GM18868 (cell line): ENCODE measurements around the gene LIN52.

Experiments used
- ATAC-seq: cut with Tn5 transposase; IDR thresholded peaks from one replicate; pipeline ENCODE4 v1.9.1; 2021; ENCODE audit warnings: mild to moderate bottlenecking, moderate library complexity; ENCODE audit not compliant: unreplicated experiment

LIN52 gene, protein sequence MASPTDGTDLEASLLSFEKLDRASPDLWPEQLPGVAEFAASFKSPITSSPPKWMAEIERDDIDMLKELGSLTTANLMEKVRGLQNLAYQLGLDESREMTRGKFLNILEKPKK

DNA sequence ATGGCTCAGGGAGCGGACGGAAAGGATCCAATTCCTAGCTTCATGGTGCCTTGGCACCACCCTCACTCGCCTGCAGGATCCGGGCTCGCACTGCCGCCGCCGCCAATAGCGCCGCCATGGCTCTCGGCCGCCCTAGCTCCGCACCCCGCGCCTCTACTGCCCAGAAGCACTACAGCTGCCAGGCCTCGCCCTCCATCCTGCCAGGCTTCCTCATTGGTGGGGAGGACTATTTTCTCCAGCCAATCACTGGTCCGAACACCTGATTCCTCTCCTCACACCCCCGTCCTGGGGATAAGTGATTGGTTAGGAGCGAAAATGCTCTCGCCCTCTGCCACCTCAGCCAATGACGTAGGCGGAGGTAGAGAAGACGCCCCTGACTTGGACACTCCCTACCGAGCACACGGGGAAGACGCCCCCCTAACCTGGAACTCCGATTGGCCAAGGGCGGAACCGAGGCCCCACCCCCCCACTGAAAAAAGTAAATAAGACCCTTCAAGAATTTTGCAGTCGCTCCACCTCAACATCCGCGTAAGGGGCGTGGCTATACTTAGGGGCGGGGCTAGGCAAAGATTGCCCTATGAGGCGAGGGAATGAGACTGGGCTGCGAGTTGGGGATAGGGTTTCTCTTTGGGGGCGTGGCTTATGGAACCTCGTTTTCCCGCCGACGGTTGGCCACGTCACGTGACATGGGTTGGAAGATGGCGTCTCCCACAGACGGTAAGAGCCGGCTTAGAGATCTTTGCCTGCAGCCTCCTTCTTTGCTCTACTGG, at the start of gene LIN52, which contains the start of gene ALDH6A1:
Gene LIN52 (plus strand): TSS at position 680 of the 770 bp plus-strand sequence. CDS start 19 bp downstream, at position 699.
Gene ALDH6A1 (minus strand): TSS at position 177 of the 770 bp plus-strand sequence. CDS start 59 bp downstream, at position 118.
- ATAC-seq, result peak; percentile 90

DNA sequence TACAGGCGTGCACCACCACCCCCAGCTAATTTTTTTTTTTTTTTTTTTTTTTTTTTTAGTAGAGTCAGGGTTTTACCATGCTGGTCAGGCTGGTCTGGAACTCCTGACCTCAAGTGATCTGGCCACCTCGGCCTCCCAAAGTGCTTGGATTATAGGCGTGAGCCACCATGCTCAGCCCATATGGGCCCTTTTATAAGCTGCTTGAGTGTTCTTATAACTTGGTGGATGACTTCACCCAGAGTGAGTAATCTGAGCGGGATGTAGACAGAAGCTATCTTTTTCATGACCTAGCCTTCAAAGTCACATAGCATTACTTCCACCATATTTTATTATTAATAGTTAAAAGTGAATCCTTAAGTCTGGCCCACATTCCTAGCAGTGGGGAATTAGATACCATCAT, 49.2 kb upstream of the LIN52 start:
- ATAC-seq, result no peak

DNA sequence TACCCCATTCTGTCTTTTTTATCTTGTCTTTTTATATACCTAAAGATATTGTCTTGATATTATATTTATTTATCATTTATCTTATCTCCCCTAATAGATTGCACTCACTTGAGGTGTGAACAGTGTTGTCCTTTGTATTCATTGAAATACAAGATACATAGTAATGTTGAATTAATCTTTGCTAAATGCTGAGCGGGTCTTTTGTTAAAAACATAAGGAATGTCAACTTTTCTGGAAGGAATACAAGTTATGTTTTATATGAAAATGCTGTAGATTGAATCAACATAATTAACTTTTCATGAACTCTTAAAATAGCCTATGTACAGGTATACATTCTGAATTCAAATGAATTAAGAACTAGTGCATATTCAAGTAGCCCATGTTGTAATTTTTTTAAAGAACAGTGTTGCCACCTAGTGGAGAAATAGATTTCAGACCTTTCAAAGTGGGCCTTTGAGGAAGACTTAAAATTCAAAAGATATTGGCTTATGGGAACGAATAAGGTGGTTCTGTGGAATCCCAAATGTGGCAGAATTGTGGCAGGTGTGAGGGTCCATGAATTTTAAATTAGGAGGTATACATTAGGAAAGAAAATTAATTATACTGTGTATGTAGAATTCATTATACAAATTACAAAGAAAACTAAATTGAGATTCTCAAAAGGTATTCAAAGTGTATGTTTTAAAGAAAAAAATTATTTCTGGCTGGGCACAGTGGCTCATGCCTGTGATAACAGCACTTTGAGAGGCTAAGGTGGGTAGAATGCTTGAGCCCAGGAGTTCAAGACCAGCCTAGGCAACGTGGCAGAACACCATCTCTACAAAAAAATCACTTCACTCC, 46.5 kb upstream of the LIN52 start:
- no peak for ATAC-seq

DNA sequence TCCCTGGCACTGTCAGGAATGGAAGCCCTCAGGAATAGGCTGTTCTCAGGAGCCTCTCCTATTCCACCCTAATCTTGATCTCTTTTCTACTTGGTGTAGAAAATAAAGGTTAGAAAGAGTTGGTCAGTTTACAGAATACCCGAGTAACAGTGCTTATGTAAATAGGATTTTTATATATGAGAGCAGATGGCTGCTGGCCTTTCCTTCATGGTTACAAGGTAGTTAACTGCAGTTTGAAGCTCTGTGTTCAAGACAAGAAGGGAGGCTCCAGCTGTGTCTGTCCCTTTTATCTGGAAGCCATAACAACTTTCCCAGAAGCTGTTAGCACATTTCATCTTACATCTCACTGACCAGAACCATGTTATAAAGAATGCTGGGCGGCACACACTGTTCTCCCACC, 42.5 kb upstream of the LIN52 start:
- ATAC-seq, result no peak

DNA sequence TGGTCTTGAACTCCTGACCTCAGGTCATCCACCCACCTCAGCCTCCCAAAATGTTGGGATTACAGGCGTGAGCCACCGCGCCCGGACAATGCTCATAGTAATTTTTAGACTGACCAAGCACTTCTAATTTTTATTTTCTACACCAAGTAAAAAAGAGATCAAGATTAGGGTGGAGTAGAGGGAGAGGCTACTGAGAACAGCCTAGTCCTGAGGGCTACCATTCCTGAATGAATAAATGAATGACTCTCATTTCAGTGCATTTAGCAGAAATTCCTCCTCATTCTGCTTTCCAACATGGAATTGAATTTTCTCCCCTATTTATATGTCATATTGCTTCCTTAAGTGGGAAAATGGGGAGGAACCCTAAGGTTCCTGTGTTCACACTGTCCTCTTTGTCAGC, 39.2 kb upstream of the LIN52 start:
- no peak for ATAC-seq

DNA sequence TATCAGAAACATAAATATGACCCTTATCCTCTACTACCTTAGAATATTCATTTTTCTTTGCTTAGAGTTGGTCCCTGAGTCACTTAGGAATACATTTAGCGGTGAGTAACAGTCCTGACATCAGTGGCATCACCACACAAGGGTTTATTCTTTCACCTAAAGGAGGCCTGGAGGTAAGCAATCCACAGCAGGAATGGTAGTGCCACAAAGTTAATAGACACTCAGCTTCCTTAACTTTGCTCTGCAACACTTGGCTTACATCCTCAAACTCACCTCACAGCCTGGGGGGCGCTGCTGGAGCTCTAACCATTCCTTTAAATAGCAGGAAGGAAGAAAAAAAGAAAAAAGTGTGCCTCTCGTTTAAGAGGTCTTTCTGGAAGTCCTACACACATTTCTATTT, 36.5 kb upstream of the LIN52 start:
- no peak for ATAC-seq

DNA sequence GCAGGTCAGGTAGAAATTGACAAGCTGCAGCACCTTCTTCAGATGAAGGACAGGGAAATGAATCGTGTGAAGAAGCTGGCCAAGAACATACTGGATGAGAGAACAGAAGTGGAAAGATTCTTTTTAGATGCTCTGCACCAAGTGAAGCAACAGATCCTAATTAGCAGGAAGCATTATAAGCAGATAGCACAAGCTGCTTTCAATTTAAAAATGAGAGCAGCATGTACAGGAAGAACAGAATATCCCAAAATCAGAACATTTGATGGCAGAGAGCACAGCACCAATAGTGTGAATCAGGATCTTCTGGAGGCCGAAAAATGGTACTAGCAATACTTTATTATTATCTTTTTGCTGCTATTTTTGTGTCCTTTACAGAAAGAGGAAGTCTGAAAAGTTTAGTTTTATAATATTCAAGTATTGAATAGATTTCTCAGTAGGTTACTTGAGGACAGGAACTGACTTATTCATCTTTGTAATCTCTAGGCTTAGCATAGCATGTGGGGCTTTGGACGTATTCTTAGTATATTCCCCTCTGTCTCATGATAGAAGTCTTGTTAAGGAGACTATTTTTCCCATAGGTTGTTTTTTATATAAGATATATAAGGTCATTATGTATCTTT, 34.8 kb upstream of the LIN52 start:
- ATAC-seq, result no peak

DNA sequence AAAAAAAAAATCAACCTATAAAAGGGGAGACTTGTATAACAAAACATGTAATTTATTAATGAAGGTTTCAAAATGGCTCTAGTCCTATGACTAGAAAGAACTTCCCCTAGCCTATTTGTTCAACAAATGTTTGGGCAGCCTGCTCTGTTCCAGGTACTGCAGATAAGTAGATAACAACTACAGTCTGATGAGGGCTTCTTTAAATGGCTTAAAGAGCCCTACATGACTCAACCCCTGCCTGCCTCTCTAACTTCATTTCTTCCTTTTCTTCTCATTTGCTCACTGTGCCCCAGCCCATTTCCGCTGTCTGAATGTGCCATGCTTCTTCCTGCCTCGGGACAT, 22.0 kb upstream of the LIN52 start:
- no peak for ATAC-seq

DNA sequence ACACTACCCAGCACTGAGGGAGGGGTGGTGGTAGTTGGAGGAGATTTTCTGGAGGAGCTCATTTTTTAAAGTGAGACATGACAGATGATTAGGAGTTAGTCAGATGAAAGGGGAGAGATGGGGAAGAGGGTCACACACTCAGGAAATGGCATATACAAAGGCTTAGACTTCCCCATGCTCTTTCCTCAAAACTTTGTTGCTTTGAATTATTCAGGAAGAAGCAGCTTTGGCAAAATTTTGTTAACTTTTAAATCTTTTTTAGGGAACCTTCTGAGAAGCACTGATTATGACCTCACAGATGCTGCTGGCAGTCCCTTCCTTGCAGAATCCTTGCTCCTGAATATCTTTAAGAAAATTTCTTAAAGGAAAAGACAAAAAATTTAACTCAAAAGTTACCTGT, 20.3 kb upstream of the LIN52 start:
- ATAC-seq, result no peak

DNA sequence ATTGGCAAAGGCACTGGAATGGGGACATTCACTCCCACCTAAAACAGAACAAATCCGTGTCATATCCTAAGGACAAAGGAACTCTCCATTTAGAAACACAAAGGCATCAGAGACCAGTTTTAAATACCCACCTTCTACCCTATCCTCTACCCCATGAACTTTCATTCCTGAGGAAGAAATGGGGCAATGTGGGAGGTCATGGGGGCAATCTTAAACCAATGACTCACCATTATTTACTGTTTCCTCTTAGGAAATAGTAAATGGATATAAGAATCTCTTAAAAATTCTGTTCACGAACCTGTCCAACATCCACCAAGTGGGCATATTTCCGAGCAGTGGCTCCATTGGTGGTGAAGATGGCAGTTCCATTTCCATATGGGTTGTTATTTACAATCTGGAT, 19.9 kb upstream of the LIN52 start:
- ATAC-seq, result no peak

DNA sequence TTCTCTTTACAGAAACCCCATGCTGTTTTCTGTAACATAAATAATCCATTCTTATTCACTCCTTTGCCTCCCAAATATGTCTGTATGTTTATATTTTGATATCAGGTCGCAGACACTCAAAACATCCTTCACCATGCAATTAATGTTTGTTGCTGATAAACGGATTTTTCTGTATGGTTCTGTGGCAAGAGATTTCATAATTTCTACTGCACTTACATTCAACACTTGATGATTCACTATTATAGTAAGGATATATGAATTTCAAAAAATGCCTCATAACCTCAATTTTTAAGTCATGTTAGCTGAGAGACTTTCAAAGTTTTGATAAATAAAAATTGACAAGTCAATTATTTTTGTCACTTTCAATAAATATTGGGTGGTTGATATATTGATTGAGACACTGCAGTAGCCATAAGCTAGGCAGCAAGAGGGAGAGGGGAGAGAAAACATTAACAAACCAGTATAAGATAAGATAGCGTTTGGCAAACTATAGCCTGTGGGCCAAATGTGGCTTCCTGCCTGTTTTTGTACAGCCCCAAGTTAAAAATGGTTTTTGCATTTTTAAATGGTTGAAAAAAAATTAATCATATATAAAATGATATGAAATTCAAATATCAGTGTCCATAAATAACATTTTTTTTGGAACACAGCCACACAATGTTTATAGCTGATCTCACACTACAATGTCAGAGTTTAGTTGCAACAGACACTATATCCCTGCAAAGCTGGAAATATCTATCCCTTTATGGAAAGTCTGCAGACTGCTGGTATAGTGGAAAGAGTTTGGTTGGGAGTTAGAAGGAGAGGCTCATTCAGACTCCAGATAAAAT, 18.8 kb upstream of the LIN52 start:
- no peak for ATAC-seq

DNA sequence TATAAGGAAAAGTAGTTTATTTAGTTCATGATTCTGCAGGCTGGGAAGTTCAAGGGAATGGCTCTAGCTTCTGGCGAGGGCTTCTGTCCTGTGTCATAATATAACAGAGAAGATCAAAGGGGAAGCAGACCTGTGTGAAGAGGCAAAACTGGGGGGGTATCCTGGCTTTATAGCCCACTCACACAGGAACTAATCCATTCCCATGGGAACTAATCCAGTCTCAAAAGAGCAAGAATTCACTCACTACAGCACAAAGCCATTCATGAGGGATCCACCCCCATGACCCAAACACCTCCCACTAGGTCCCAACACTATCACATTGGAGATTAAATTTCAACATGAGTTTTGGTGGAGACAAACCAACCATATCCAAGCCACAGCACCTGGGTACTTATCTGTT, 7.4 kb upstream of the LIN52 start:
- no peak for ATAC-seq

DNA sequence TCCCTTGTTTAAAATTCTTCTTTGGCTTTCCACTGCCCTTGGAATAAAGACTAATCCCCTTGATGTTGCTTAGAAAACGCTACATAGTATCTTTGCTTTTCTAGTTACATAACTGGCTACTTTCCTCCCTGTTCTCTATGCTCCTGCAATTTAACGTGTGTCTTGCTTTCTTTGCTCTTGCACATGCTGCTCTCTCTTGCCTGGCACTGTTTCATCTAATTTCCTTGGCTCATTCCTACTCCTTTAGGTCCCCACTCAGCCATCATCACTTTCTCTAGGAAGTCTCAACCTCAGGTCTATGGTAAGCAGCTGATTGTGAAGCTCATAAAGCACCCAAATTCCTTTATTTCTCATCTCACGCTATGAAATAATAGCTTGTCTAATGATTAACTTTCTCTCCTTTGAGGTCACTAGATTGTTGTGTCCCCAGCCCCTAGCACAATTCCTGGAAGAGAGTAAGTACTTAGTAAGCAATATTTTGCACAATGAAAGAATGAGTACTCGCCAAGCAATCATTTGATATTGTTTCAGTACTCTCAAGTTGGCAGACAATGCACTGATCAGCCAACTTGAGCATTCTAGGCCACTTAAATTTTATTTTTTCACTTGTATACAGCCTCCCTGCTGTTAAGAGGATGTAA, 3.8 kb upstream of the LIN52 start:
- ATAC-seq, result no peak

DNA sequence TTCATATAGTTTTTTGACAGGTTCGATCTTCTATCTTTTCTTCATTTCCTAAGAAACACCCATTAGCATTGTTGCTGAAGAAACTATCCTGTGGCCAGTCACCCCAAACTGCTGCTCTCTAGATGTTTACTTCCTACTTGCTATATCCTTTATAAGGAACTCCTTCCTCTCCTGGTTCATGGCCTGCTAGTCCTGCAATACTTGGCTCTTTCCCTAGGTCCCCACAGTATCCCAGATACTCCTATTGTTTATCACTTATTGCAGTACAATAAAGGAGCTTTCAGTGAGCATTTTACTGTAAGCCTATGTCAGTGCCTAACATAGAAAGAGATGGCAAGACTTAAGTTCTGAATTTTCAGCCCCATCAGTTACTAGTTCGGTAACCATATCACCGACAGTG, 3.3 kb upstream of the LIN52 start:
- ATAC-seq, result no peak

DNA sequence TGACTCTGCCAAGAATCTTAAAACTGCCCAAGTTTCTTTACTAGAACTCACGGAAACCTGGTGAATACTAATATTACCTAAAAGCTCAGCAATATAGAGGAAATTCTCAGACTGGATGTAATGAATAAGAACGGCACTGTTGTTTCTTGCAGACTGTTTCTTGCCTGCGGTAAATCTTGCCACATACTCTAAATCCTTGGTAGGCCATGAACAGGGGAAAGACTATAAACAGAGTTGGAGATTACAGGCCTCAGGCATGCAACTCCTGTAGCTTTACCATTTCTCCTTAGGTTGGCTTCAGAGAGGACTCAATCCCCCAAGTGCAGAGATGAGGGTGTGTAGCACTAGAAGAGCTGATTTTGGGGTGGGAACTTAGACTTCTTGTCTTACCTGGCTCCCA, 1.6 kb upstream of the LIN52 start:
- ATAC-seq, result no peak

DNA sequence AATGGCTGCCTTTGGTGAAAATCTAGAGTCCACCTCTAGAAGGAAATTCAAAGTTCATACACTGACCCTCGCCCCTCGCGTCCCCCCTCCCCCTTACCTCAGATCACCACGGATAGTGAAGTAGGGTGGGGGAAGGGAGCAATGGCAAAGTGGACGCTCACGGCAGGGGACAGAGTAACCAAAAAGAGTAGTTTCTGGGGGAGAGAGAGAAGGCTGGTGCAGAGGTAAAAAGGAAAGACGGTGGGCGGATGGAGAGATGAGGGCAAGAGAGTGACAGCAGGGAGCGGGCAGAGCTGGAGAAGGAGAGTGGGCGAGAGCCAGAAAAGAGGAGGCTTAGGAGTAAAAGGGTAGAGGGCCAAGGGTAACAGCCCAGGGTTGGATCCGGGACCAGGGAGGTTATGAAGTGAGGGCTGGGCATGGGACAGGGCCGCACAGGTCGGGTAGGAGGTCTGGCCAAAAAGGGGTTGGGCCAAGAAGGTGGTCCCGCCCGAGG, 926 bp upstream of the LIN52 start:
- ATAC-seq, result no peak

DNA sequence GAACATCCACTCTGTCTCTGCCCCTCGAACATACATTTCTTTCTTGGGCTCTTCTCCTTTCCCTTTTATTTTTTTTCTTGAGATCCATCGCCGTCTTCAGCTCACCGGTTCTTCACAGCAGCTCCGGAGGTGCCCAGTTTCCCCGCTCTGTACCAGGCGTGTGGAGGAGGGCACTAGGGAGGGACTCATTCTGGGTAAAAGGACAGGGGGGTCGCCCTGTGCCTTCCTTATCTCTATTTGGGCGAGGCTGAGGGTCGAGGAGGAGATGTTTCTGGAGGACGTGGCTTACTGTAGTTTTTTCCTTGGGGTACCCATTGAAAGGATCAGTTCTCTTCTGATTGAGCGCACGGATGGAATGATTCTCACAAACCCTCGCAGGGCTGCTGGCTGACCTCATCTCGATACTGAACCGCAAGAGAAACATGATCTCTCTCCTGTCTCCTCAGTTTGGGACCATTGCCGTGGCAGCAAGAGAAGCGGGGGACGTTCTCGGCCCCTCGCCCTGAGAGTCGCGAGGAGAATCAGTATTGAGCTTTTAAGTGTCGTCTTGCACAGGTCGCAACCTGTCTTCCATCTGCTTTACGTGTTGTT, 386 bp downstream of the LIN52 start:
- ATAC-seq, result no peak

DNA sequence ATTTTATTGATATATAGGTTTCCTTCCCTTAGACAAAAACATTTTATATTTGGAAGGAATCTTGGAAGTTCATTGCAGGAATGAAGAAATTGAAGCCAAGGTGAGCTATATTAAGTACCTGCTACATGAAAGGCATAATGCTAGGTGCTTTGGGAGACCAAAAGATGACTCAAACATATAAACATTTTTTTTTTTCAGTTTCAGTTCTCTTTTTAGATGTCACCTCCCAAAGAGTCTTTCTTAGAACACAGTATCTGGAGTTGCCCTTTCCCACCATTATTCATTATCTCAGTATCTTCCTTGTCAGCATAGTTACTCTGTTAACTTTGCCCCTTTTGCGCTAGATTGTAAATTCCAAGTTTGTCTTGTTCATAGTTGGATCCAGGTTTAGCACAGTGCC, 1.1 kb downstream of the LIN52 start:
- ATAC-seq, result no peak

DNA sequence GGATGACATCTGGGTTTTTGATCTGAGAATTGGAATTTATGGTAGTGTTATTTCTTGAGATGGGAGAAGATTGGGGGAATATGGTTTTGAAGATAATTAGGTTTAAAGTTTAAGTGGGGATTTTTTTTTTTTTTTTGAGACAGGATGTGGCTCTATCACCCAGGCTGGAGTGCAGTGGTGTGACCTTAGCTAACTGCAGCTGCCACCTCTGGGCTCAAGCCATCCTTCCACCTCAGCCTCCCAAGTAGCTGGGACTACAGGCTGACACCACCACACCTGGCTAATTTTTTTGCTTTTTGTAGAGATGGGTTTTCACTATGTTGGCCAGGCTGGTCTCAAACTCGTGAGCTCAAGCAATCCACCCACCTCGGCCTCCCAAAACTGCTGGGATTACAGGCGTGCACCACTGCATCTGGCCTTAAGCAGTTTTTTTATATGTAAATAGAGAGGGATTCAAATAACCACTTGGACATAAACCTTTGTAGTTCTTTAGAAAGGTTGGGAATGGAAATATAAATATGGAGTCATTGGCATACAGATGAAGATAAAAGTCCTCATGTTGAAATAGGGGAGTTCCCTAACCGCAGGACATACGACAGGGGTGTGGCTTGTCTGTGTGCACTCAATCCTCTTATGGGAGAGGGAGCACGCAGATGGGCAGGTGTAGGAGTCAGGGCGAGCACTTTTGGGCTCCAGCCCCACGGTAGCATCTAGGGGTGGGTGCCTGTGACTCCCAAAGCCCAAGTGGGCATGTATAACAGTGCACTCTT, 4.7 kb downstream of the LIN52 start:
- ATAC-seq, result no peak
